GM19035 (cell line): Measurements from ENCODE around the gene PPID.
"Not testable (repeated sequence)": the region's sequence is repeated elsewhere in the genome, so short reads cannot be mapped to it uniquely, and the experiment has no call there.

Source experiments
- ATAC-seq: cut with Tn5 transposase; IDR thresholded peaks from one replicate; pipeline ENCODE4 v1.9.1; 2021; ENCODE audit not compliant: unreplicated experiment

Gene PPID

GRCh38 chr4:158722917-158723793 is at the start of gene PPID:
PPID (minus strand) TSS chr4:158723396; CDS start chr4:158723288, 108 bp downstream.
- peak; percentile 97 for ATAC-seq

DNA sequence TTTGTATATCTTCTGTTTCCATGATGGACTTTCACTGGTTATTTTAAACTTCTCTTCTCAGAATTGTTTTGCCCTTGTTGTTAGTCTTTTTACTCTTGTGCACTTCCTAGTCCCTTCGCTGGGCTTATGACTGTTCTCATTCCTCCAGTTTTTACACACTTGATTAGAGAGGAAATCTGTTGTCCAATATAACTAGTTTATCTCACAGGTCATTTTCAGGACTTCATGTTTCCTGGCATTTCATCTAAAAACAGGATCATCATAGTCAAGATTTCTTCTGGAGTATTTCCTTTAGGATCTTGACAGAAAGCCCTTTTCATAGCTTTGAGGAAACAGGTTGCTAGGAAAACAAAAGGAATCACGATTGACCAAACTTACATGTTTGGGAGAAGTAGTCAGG is 48.6 kb upstream of the PPID start:
- ATAC-seq: no peak

GRCh38 chr4:158770671-158771070 is 47.5 kb upstream of the PPID start:
- no peak for ATAC-seq

DNA sequence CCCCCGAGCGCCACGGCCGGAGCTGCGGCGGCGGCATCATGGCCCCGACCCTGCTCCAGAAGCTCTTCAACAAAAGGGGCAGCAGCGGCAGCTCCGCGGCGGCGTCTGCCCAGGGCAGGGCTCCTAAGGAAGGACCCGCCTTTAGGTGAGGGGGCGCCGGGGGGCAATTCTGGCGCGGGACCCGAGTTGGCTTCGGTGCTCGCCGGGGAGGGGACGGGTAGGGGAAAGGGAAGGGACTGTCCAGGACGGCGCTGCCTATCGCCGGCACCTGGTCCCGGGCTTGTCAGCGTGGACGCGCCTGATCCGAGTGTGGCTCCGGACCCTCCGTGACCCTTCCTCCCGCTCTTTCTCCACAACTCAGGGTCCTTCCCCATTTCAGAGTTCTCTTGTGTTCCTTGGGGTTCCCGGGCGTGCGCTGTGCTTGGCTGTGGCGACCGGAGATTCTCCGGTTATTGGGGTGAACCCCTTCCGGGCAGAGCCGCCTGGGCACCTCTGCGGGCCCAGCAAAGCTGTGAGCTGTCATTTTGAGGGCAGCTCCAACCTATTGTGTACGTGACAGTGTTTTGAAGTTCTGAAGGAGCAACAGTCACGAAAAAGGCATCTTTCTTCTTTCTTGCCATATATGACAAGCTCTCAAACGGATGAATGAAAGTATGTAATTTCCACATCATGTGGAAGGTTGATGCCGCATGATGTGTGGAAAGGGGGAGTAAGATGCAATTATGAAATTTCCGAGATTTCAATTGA is 46.2 kb upstream of the PPID start:
- ATAC-seq: peak; percentile 36

GRCh38 chr4:158768555-158769174 is 45.5 kb upstream of the PPID start, which contains the start of gene FNIP2:
FNIP2 (plus strand) TSS chr4:158769026; CDS start chr4:158769213, 187 bp downstream.
- peak; percentile 80 for ATAC-seq

- ATAC-seq: no peak
Observed at GRCh38 chr4:158767451-158767850, 44.3 kb upstream of the PPID start.

DNA sequence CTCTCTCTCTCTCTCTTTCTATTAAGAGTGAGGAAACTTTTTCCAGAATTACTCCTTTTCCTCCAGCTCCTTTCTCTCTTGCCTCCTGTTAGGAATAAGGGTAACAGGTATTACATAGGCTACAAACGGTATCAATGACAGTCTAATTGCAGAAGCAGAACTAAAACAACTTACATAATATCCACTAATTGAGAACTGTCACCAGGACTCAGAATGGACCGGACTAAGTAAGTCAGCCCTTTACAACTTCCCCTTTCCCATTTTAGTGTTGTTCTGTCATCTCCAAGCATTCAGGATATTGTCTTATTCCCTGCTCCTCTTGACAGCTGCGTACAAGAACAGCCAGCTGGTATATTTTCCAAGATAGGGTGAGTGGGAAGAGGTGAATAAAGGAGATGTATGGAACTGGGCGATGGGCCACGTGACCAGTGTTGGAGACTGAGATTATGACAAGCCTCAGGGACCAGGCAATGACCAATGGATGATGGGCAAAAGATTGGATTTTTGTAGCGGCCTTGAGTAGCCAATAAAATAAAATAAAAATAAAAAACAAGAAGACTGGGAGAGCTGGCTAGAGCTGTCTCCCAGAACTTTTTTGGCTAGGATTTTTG is 43.3 kb upstream of the PPID start:
- ATAC-seq: no peak

DNA sequence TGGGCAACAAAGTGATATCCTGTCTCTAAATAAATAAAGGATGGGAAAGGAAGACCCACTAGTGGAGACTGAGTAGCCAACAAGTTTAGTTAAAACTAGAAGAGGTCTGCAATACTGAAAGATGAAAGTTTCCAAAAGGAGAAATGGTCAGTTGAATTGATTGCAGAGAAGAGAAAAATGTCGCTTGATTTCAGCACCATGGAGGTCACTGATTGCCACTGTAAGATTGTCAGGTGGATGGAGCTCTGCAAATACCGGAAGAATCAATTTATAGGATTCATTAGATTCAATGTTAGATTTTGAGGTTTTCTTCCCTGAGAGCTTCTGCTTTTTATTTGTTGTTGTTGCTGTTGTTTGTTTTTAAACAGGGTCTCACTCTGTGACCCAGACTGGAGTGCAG is 40.3 kb upstream of the PPID start:
- no peak for ATAC-seq

GRCh38 chr4:158762553-158762952 is 39.4 kb upstream of the PPID start:
- no peak for ATAC-seq

DNA sequence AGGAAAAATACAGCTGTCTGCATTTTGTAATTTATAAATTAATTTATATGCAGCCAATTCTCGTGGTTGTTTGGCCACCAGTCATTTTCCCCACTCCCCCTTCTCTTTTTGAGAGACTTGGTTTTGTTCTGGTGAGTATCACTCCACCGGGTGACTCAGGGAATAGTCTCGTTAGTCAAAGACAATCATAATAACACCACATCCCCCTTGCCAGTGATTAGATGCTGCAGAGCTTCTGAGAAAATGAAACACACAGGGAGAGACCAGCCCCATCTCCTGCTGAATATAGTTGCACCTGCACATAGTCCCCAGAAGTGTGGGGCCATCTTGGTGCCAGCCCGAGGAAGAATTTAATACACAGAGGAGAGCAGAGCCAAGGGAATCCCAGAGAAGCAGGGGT is 37.7 kb upstream of the PPID start:
- ATAC-seq: no peak

DNA sequence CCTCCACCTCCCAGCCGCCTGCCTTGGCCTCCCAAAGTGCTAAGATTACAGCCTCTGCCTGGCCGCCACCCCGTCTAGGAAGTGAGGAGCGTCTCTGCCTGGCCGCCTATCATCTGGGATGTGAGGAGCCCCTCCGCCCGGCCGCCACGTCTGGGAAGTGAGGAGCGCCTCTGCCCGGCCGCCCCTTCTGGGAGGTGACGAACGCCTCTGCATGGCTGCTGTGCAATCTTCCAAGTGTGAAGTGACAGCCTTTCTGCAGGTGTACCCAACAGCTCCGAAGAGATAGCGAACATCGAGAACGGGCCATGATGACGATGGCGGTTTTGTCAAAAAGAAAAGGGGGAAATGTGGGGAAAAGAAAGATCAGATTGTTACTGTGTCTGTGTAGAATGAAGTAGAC is 36.3 kb upstream of the PPID start:
- ATAC-seq: not testable (repeated sequence)

DNA sequence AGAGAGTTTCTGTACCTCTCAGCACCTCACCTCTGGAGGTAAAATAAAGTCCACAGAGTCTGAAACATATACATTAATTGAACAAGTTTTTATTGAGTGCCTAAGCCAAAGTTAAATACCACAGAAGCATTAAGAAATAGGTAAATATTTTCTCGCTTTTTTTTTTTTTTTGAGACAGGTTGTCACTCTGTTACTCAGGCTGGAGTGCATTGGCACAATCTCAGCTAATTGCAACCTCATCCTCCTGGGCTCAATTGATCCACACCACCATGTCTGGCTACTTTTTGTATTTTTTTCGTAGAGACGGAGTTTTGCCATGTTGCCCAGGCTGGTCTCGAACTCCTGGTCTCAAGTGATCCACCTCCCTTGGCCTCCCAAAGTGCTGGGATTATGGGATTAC is 35.5 kb upstream of the PPID start:
- ATAC-seq: no peak

GRCh38 chr4:158758142-158758541 is 34.9 kb upstream of the PPID start:
- no peak for ATAC-seq

DNA sequence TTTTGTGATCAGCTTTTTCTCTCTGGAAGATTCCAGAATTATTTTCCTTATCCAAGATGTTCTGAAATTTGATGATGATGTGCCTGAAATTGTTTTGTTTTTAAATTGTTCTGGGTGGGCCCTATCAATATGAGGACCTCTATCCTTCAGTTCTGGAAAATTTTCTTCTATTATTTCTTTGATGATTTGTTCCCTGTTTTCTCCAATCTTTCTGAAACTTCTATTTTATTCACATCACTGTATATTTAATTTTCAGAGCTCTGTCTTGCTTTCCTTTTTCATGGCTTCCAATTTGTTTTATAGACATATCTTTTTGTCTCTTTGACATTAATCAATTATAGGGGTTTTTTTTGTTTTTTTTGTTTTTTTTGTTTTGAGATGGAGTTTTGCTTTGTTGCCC is 33.4 kb upstream of the PPID start:
- no peak for ATAC-seq

DNA sequence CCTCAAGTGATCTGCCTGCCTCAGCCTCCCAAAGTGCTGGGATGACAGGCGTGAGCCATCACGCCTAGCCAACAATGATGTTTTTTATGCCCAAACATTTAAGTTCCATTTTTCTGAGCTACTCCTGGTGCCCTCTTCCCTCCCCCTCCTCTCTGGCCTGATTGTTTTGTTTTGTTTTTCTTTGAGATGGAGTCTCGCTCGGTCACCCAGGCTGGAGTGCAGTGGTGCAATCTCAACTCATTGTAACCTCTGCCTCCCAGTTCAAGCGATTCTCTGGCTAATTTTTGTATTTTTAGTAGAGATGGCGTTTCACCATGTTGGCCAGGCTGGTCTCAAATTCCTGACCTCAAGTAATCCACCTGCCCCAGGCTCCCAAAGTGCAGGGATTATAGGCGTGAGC is 32.6 kb upstream of the PPID start:
- ATAC-seq: not testable (repeated sequence)

DNA sequence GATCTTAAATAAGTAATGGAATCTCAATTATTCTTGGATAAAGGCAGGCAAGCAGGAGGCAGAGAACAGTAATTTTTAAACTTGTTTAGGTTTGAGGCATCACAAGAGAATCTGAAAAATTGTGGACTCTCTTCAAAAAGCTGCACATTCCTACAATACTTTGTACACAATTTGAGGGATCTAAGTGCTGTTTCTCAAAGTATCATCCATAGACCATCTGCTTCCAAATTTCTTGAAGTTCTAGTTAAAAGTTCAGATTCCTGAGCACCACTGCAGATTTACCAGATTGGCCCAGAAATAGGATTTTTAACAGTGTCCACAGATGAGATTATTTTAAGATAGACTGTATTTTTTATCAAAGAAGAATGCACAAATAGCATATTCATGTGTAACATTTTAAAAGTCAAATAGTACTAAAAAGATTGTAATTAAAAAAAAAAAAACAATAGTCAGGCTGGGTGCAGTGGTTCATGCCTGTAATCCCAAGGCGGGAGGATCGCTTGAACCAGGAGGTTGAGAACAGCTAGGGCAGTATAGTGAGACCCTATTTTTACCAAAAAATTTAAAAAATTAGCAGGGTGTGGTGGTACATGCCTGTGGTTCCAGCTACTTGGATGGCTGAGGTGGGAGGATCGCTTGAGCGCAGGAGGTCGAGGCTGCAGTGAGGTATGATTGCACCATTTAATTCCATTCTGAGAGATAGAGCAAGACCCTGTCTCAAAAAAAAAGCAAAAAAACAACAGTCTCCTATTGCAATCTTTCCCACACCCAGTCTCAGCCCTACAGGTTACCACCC is 31.4 kb upstream of the PPID start:
- no peak for ATAC-seq

GRCh38 chr4:158750379-158750778 is 27.2 kb upstream of the PPID start:
- no peak for ATAC-seq

- ATAC-seq: not testable (repeated sequence)
Observed at GRCh38 chr4:158746537-158746936, 23.3 kb upstream of the PPID start.

- no peak for ATAC-seq
Observed at GRCh38 chr4:158741326-158742021, 18.3 kb upstream of the PPID start.

- no peak for ATAC-seq
Observed at GRCh38 chr4:158739600-158739999, 16.4 kb upstream of the PPID start.
